VCaP (cell line): Measurements from ENCODE around the gene USP12.

Experiments
- H3K27ac ChIP-seq: fragments of 450-650 bp; 2 replicates; pipeline ENCODE4 v1.5.1; 2017
- TF ChIP-seq, protein P1 (sequence below): fragments of 450-650 bp; conservative IDR thresholded peaks from 2 replicates; pipeline ENCODE4 v1.5.1; 2017; ENCODE audit warnings: mild to moderate bottlenecking, moderate library complexity

The USP12 gene

DNA sequence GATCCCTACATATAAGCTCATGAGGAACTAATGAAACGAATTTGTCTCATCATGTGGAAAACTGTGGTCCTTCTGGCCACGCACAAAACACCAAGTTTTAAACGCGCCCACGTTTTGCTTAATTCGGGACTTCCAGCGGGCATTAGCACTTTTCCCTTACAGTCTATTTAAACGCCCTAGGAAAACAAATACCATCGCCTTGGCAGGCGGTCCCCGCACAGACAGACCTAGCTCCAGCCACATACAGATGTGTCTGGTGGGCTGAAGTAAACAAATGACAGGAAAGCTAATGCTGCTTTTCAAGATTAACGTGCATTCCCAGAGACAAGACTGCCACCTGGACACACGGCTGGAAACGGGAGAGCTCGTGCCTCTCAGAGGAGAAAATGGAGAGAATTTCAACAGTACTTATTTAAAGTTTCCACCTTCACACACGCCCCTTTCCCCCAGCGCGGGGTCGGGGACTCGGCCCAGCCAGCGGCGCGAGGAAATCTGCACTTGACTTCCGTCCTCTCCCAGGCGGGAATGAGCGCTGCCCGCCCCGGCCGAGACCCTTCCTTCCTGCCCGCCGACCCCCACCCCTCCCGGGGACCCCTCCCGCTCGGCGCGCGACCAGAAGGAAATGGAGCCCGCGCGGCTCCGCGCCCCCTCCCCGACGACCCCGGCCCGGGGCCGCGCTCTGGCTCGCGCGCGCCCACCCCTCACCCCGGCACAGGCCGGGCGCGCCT is 931 bp downstream of the USP12 start:
- TF ChIP-seq, protein P1, sequence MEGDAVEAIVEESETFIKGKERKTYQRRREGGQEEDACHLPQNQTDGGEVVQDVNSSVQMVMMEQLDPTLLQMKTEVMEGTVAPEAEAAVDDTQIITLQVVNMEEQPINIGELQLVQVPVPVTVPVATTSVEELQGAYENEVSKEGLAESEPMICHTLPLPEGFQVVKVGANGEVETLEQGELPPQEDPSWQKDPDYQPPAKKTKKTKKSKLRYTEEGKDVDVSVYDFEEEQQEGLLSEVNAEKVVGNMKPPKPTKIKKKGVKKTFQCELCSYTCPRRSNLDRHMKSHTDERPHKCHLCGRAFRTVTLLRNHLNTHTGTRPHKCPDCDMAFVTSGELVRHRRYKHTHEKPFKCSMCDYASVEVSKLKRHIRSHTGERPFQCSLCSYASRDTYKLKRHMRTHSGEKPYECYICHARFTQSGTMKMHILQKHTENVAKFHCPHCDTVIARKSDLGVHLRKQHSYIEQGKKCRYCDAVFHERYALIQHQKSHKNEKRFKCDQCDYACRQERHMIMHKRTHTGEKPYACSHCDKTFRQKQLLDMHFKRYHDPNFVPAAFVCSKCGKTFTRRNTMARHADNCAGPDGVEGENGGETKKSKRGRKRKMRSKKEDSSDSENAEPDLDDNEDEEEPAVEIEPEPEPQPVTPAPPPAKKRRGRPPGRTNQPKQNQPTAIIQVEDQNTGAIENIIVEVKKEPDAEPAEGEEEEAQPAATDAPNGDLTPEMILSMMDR = no peak
- H3K27ac ChIP-seq = peak overlapping the region; percentile 84

GRCh38 chr13:27170221-27170515 is 1.4 kb downstream of the USP12 start:
- peak overlapping the region; percentile 84 for H3K27ac ChIP-seq
- TF ChIP-seq, protein P1 = no peak

GRCh38 chr13:27168906-27169657 is 2.5 kb downstream of the USP12 start:
- H3K27ac ChIP-seq = no peak overlapping the region
- TF ChIP-seq, protein P1 = no peak

GRCh38 chr13:27168086-27168485 is 3.5 kb downstream of the USP12 start:
- no peak overlapping the region for H3K27ac ChIP-seq
- TF ChIP-seq, protein P1 = no peak

DNA sequence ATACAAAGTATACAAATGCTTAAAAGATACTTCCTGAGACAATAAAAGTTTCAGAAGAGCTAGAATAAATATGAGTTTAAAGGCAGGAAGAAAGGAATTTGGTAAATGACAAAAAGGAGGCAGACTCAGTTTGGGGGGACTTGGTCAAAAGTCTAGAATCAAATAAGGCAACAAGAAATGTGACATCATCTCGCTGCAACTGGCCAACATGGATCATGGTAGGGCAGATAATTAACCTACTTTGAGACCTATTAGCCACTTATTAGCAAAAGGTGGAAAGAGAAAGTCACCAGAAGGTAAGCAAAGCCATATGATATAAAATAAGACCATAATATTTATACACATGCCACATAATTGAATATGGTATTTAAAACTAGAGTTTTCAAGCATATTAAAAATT is 5.3 kb downstream of the USP12 start:
- TF ChIP-seq, protein P1 = no peak
- H3K27ac ChIP-seq = no peak overlapping the region

GRCh38 chr13:27161980-27162379 is 9.6 kb downstream of the USP12 start:
- no peak overlapping the region for H3K27ac ChIP-seq
- TF ChIP-seq, protein P1 = no peak

- TF ChIP-seq, protein P1 = no peak
- no peak overlapping the region for H3K27ac ChIP-seq
Observed at GRCh38 chr13:27161423-27161822, 10.2 kb downstream of the USP12 start.
